Natural killer cell (primary cell): ENCODE measurements around the gene CCL27. TPM values are rescaled to one million over a fixed set of nuclear protein-coding genes. Genes with fewer than 3 reads are reported as not detected.

Source experiments
- ATAC-seq, 3 donors: fragments of 150-1000 bp in 2 of 3; fragments of 200-7000 bp in 1 of 3; cut with Tn5 transposase; 1 replicate in 1 of 3; 2 replicates in 2 of 3; pipeline ENCODE4 v1.10.0; 2021; ENCODE audit warnings: mild to moderate bottlenecking in 2 of 3, moderate library complexity in 2 of 3
- DNase-seq, 2 donors: peaks; one replicate each; pipeline versions ENCODE4 v3.0.0 to v3.0.0-alpha.2; 2013 to 2021; ENCODE audit warnings: mixed read lengths in 1 of 2
- H3K27ac ChIP-seq: one replicate; pipeline ENCODE4 v1.5.1; 2013; ENCODE audit warnings: mild to moderate bottlenecking, low read length
- H3K27me3 ChIP-seq: one replicate; pipeline ENCODE4 v1.6.1; 2013; ENCODE audit warnings: low read length; ENCODE audit not compliant: control insufficient read depth, insufficient read depth
- H3K36me3 ChIP-seq: one replicate; pipeline ENCODE4 v1.6.1; 2013; ENCODE audit warnings: low read length; ENCODE audit not compliant: control insufficient read depth, insufficient read depth
- H3K4me1 ChIP-seq: one replicate; pipeline ENCODE4 v1.6.1; 2013; ENCODE audit warnings: low read length; ENCODE audit not compliant: control insufficient read depth, insufficient read depth
- H3K4me3 ChIP-seq: one replicate; pipeline ENCODE4 v1.5.1; 2013; ENCODE audit warnings: low read length
- H3K9me3 ChIP-seq: one replicate; pipeline ENCODE4 v1.6.1; 2013; ENCODE audit warnings: low read length; ENCODE audit not compliant: control insufficient read depth, insufficient read depth
- H3K27ac Mint-ChIP-seq, 2 donors: one replicate each; pipeline ENCODE4 v1.8.0; 2022; ENCODE audit warnings: mild to moderate bottlenecking in 2 of 2, mixed read lengths in 2 of 2, moderate library complexity in 1 of 2
- H3K27me3 Mint-ChIP-seq, 2 donors: one replicate each; pipeline ENCODE4 v1.8.0; 2022; ENCODE audit warnings: low read depth in 2 of 2, mixed read lengths in 2 of 2
- H3K36me3 Mint-ChIP-seq: one replicate; pipeline ENCODE4 v1.8.0; 2022; ENCODE audit warnings: mixed read lengths
- H3K4me1 Mint-ChIP-seq, 2 donors: one replicate each; pipeline ENCODE4 v1.8.0; 2022; ENCODE audit warnings: mixed read lengths in 2 of 2
- H3K4me3 Mint-ChIP-seq: one replicate; pipeline ENCODE4 v1.8.0; 2022; ENCODE audit warnings: mild to moderate bottlenecking, moderate library complexity, mixed read lengths
- H3K9me3 Mint-ChIP-seq, 2 donors: one replicate each; pipeline ENCODE4 v1.8.0; 2022; ENCODE audit warnings: mixed read lengths in 2 of 2
- CTCF ChIP-seq: fragments of 200-600 bp; IDR thresholded peaks from one replicate; pipeline ENCODE4 v1.8.0; 2022; ENCODE audit warnings: antibody characterized with exemption
- WGBS: methylation state at CpG from one replicate; pipeline ENCODE4 v1.1.7; 2013; ENCODE audit warnings: missing lambda C conversion rate; ENCODE audit not compliant: insufficient coverage; 5-methylcytosine and 5-hydroxymethylcytosine counted together
- intact Hi-C: fragments of 100-400 bp; cut with micrococcal nuclease; formaldehyde crosslinking; loops from one replicate; pipeline ENCODE4 v1.14.2; 2022
- total RNA-seq, 4 donors: library from RNA; stranded (reverse); fragments of 120-200 nt in 1 of 4; gene quantifications; one replicate each; pipeline versions ENCODE4 v1.2.3 to v1.2.4, GENCODE V29; 2013 to 2022

CCL27 gene
- total RNA-seq, 3 donors from 2014 or later (not counting 1 experiment from before 2014, with no cell fraction given), result not detected

- Histone ChIP-seq H3K9me3 (no peaks in the 10 kb centered on the region), H3K27me3 (no peaks in the 10 kb centered on the region), H3K36me3 (peaks cover 25% of the 10 kb centered on the region), H3K4me1 (peaks cover 32% of the 10 kb centered on the region), H3K27ac (no peak overlapping the region), H3K4me3 (no peak overlapping the region)
- Mint-ChIP-seq H3K9me3 (no peaks in the 10 kb centered on the region), H3K27me3 (no peaks in the 10 kb centered on the region), H3K27ac (peak overlapping the region in 1 of 2 donors; percentile 83), H3K36me3 (no peaks in the 10 kb centered on the region), H3K4me3 (no peak overlapping the region), H3K4me1 (peaks cover 37 to 44% of the 10 kb centered on the region in 2 donors)
- intact Hi-C loops, result no loop called here
- ATAC-seq (no peak), DNase-seq (no peak)
- TF ChIP-seq CTCF, result no peak
- WGBS, result 85% methylated on average over 3 of the region's 4 CpGs
Measured at GRCh38 chr9:34651321-34651720, 11.1 kb downstream of the CCL27 start.

- no peak overlapping the region for H3K27ac ChIP-seq
- no peaks in the 10 kb centered on the region for H3K9me3 ChIP-seq
- no peaks in the 10 kb centered on the region for H3K36me3 Mint-ChIP-seq
- H3K4me1 ChIP-seq, result peaks cover 37% of the 10 kb centered on the region
- no peak overlapping the region for H3K27ac Mint-ChIP-seq
- H3K4me3 ChIP-seq, result no peak overlapping the region
- intact Hi-C loops, result no loop called here
- TF ChIP-seq CTCF, result no peak
- WGBS, result 97% methylated on average over 3 of the region's 5 CpGs
- no peak for DNase-seq
- no peaks in the 10 kb centered on the region for H3K27me3 Mint-ChIP-seq
- H3K27me3 ChIP-seq, result no peaks in the 10 kb centered on the region
- ATAC-seq, result no peak
- H3K4me1 Mint-ChIP-seq, result peaks cover 40 to 47% of the 10 kb centered on the region in 2 donors
- H3K9me3 Mint-ChIP-seq, result no peaks in the 10 kb centered on the region
- peaks cover 25% of the 10 kb centered on the region for H3K36me3 ChIP-seq
- no peak overlapping the region for H3K4me3 Mint-ChIP-seq
Measured at GRCh38 chr9:34650816-34651215, 11.6 kb downstream of the CCL27 start.

- 96% methylated on average over 8 of the region's 8 CpGs for WGBS
- H3K9me3 ChIP-seq, result no peaks in the 10 kb centered on the region
- peaks cover 25% of the 10 kb centered on the region for H3K36me3 ChIP-seq
- no peaks in the 10 kb centered on the region for H3K27me3 ChIP-seq
- DNase-seq, result no peak
- no peak for TF ChIP-seq CTCF
- H3K27me3 Mint-ChIP-seq, result no peaks in the 10 kb centered on the region
- no peaks in the 10 kb centered on the region for H3K36me3 Mint-ChIP-seq
- no peak overlapping the region for H3K4me3 ChIP-seq
- H3K27ac ChIP-seq, result no peak overlapping the region
- peak overlapping the region; percentile 58 for H3K4me3 Mint-ChIP-seq
- intact Hi-C loops, result loop anchor here (5.0 kb wide), 1 partner anchor 36 kb away; the partner anchor contains the start of gene RPP25L
- no peak for ATAC-seq
- H3K4me1 Mint-ChIP-seq, result peaks cover 36 to 47% of the 10 kb centered on the region in 2 donors
- H3K27ac Mint-ChIP-seq, result peak overlapping the region in 1 of 2 donors; percentile 89
- H3K4me1 ChIP-seq, result peaks cover 37% of the 10 kb centered on the region
- no peaks in the 10 kb centered on the region for H3K9me3 Mint-ChIP-seq
Measured at GRCh38 chr9:34648673-34649072, 13.8 kb downstream of the CCL27 start.

- no peak for TF ChIP-seq CTCF
- Mint-ChIP-seq H3K9me3 (no peaks in the 10 kb centered on the region), H3K27me3 (no peaks in the 10 kb centered on the region), H3K36me3 (no peaks in the 10 kb centered on the region), H3K4me3 (peak overlapping the region; percentile 89), H3K4me1 (peaks cover 30 to 38% of the 10 kb centered on the region in 2 donors), H3K27ac (peak overlapping the region; percentile 77 to 89)
- ATAC-seq (no peak), DNase-seq (peak in 1 of 2 donors; percentile 28)
- WGBS, result 71% methylated on average over 10 of the region's 10 CpGs
- intact Hi-C loops, result loop anchor here (5.0 kb wide), 1 partner anchor 35 kb away; the partner anchor contains the start of gene RPP25L
- Histone ChIP-seq H3K27ac (peak overlapping the region; percentile 53), H3K27me3 (no peaks in the 10 kb centered on the region), H3K36me3 (peaks cover 25% of the 10 kb centered on the region), H3K4me1 (peaks cover 34% of the 10 kb centered on the region), H3K9me3 (no peaks in the 10 kb centered on the region), H3K4me3 (peak overlapping the region; percentile 69)
Measured at GRCh38 chr9:34647651-34648050, 14.8 kb downstream of the CCL27 start.
